NB4 (cell line): ENCODE measurements around the gene RGPD8.

Experiments
- CTCF ChIP-seq: IDR thresholded peaks from one replicate; pipeline ENCODE4 v1.5.1; 2012; ENCODE audit warnings: low read depth, low read length
- MAX ChIP-seq: IDR thresholded peaks from 2 replicates; pipeline ENCODE4 v1.6.1; 2011; ENCODE audit warnings: low read depth, low read length
- MYC ChIP-seq: IDR thresholded peaks from 2 replicates; pipeline ENCODE4 v1.6.1; 2011; ENCODE audit warnings: low read depth, low read length
- POLR2A ChIP-seq: IDR thresholded peaks from 2 replicates; pipeline ENCODE4 v1.6.1; 2011; ENCODE audit warnings: mild to moderate bottlenecking; ENCODE audit not compliant: insufficient read length; ENCODE audit errors: extremely low read depth

GRCh38 chr2:112322919-112323318 is 110.5 kb downstream of the RGPD8 start:
- TF ChIP-seq MYC (no peak), CTCF (no peak), POLR2A (no peak), MAX (no peak)
